Measurements from ENCODE around the gene ZC3H7A. TPM values are rescaled to one million over a fixed set of nuclear protein-coding genes. Genes with fewer than 3 reads are reported as not detected.
A peak's percentile ranks its signal among the peaks of the same experiment; 100 is the strongest.

The ZC3H7A gene
- total RNA-seq, 2 experiments from 2014 or later = 32.1 to 68.6 TPM

DNA sequence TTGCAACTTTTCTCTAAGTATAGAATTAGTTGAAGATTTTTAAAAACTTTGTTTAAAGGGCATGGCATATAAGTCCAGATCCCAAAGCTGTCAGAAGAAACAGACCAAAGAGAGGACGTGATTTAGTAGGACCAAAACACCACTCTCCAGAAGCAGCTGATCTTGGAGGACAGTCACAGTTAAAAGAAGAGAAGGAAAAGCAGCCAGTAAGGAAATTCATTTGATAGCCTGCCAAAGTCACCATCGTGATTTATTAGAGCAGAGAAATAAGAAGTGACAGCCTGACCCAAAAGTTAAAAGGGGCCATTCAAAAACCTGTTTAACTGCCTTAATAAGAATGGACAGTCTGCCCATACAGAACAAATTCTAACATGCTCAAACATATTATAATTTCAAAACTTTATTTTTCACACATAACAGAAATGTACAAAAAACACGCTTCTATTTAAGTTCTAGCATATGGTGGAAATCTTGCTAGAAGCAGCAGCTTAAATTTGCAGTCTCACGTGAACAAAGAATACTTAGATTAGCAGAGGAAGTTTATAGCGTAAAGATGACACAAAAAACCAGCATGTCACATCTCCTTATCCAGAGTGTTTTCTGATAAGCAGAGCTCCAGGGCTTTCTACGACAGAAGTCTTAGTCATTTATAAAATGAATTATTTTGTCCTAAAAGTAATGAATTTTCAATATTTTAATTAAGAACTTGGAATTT, 91.6 kb downstream of the ZC3H7A start:
- POLR2A ChIA-PET = interaction anchor here (1.4 kb wide), 1 partner anchor 10 kb away, joined by 4 read pairs; no protein-coding TSS in a partner anchor
- H3K27ac ChIP-seq (ENCODE audit: low read depth, low read length, poor library complexity, severe bottlenecking) = no peak overlapping the region
- H3K9me2 ChIP-seq (ENCODE audit: insufficient read depth, low read length) = no peaks in the 10 kb centered on the region
- CTCF ChIA-PET (ENCODE audit: unreplicated experiment) = no interaction called here
- H3K4me2 ChIP-seq (ENCODE audit: low read length) = no peak overlapping the region
- DNase-seq (ENCODE audit: low spot score) = no peak
- H4K20me1 ChIP-seq (ENCODE audit: insufficient read depth, low read length) = no peaks in the 10 kb centered on the region
- peaks cover 21% of the 10 kb centered on the region for H3K4me1 ChIP-seq (ENCODE audit: insufficient read depth, low read length, poor library complexity, severe bottlenecking)
- H2AFZ ChIP-seq (ENCODE audit: low read length) = no peak overlapping the region
- peaks cover 93% of the 10 kb centered on the region for H3K36me3 ChIP-seq (ENCODE audit: insufficient read depth, low read length)
- H3K4me3 ChIP-seq (ENCODE audit: low read depth, low read length, poor library complexity, severe bottlenecking) = no peak overlapping the region
- TSS peak; percentile 33 for BruUV-seq (replicated peaks)
- intact Hi-C loops (cut with micrococcal nuclease; ENCODE audit: unreplicated experiment) = no loop called here
- no peaks in the 10 kb centered on the region for H3K9me3 ChIP-seq (ENCODE audit: low read length)
- no peak for TF ChIP-seq EZH2phosphoT487 (IDR thresholded peaks at IDR 0.05; ENCODE audit: borderline replicate concordance, low read depth, low read length)
- TF ChIP-seq, protein P1, sequence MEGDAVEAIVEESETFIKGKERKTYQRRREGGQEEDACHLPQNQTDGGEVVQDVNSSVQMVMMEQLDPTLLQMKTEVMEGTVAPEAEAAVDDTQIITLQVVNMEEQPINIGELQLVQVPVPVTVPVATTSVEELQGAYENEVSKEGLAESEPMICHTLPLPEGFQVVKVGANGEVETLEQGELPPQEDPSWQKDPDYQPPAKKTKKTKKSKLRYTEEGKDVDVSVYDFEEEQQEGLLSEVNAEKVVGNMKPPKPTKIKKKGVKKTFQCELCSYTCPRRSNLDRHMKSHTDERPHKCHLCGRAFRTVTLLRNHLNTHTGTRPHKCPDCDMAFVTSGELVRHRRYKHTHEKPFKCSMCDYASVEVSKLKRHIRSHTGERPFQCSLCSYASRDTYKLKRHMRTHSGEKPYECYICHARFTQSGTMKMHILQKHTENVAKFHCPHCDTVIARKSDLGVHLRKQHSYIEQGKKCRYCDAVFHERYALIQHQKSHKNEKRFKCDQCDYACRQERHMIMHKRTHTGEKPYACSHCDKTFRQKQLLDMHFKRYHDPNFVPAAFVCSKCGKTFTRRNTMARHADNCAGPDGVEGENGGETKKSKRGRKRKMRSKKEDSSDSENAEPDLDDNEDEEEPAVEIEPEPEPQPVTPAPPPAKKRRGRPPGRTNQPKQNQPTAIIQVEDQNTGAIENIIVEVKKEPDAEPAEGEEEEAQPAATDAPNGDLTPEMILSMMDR (conservative IDR thresholded peaks at IDR 0.05; ENCODE audit: low read length) = no peak
- H3K79me2 ChIP-seq (ENCODE audit: insufficient read depth, low read depth, low read length) = no peaks in the 10 kb centered on the region

Small RNA genes lying within 50 kb of the gene (small RNA-seq; reads per million reads assigned to genes)
- gene RF00017 = not detected

Other genes with a start within 250 kb of the ZC3H7A start
- 12.2 and 18.4 TPM in 2 replicates for gene LITAF, start 210.3 kb downstream of the ZC3H7A start, total RNA-seq (2014; rRNA removed; shearing (Covaris generic))
- gene LITAF, start 210.3 kb downstream of the ZC3H7A start, total RNA-seq (2022) = 34.2 and 43.2 TPM in 2 replicates
- gene SNN, start 128.8 kb downstream of the ZC3H7A start, total RNA-seq (2014; rRNA removed; shearing (Covaris generic)) = 28.3 and 31.8 TPM in 2 replicates
- gene SNN, start 128.8 kb downstream of the ZC3H7A start, total RNA-seq (2022) = 27.8 and 31.6 TPM in 2 replicates
- 79.8 and 96.0 TPM in 2 replicates for gene TXNDC11, start 54.4 kb downstream of the ZC3H7A start, total RNA-seq (2014; rRNA removed; shearing (Covaris generic))
- gene TXNDC11, start 54.4 kb downstream of the ZC3H7A start, total RNA-seq (2022) = 88.6 and 96.7 TPM in 2 replicates
- 104 and 176 TPM in 2 replicates for gene RSL1D1, start 54.3 kb upstream of the ZC3H7A start, total RNA-seq (2014; rRNA removed; shearing (Covaris generic))
- gene RSL1D1, start 54.3 kb upstream of the ZC3H7A start, total RNA-seq (2022) = 229 and 252 TPM in 2 replicates
- 54.3 and 67.2 TPM in 2 replicates for gene GSPT1, start 118.7 kb upstream of the ZC3H7A start, total RNA-seq (2014; rRNA removed; shearing (Covaris generic))
- 144 and 146 TPM in 2 replicates for gene GSPT1, start 118.7 kb upstream of the ZC3H7A start, total RNA-seq (2022)
- 5.7 and 7.5 TPM in 2 replicates for gene NPIPB2, start 144.8 kb upstream of the ZC3H7A start, total RNA-seq (2014; rRNA removed; shearing (Covaris generic))
- 30.3 and 35.9 TPM in 2 replicates for gene NPIPB2, start 144.8 kb upstream of the ZC3H7A start, total RNA-seq (2022)
- 53.4 and 58.2 TPM in 2 replicates for gene TNFRSF17, start 168.0 kb upstream of the ZC3H7A start, total RNA-seq (2014; rRNA removed; shearing (Covaris generic))
- gene TNFRSF17, start 168.0 kb upstream of the ZC3H7A start, total RNA-seq (2022) = 33.6 and 38.8 TPM in 2 replicates
- gene SNX29, start 179.5 kb upstream of the ZC3H7A start, total RNA-seq (2014; rRNA removed; shearing (Covaris generic)) = 23.6 and 27.0 TPM in 2 replicates
- 37.3 and 40.8 TPM in 2 replicates for gene SNX29, start 179.5 kb upstream of the ZC3H7A start, total RNA-seq (2022)